Parathyroid adenoma (tissue), 2 donors: ENCODE measurements around the gene LDB1.

ENCODE experiments used
- H2AFZ ChIP-seq: fragments of 300-600 bp; sonication (generic); one replicate; pipeline ENCODE4 v1.7.0; 2017; ENCODE audit warnings: antibody characterized with exemption, mild to moderate bottlenecking
- H3K27ac ChIP-seq: fragments of 300-600 bp; sonication (generic); one replicate; pipeline ENCODE4 v1.7.0; 2017
- H3K27me3 ChIP-seq: fragments of 300-600 bp; sonication (generic); one replicate; pipeline ENCODE4 v1.7.0; 2017; ENCODE audit warnings: low read length; ENCODE audit not compliant: control insufficient read depth, insufficient read depth
- H3K36me3 ChIP-seq: fragments of 300-600 bp; sonication (generic); one replicate; pipeline ENCODE4 v1.7.0; 2017; ENCODE audit warnings: low read length; ENCODE audit not compliant: control insufficient read depth, insufficient read depth
- H3K4me1 ChIP-seq: fragments of 300-600 bp; sonication (generic); one replicate; pipeline ENCODE4 v1.7.0; 2017; ENCODE audit warnings: control low read depth
- H3K4me2 ChIP-seq: fragments of 300-600 bp; sonication (generic); one replicate; pipeline ENCODE4 v1.7.0; 2017; ENCODE audit warnings: low read length
- H3K4me3 ChIP-seq: fragments of 300-600 bp; sonication (generic); one replicate; pipeline ENCODE4 v1.7.0; 2017; ENCODE audit warnings: low read depth, low read length
- H3K79me2 ChIP-seq: fragments of 300-600 bp; sonication (generic); one replicate; pipeline ENCODE4 v1.7.0; 2017; ENCODE audit warnings: control low read depth
- H3K9ac ChIP-seq: fragments of 300-600 bp; sonication (generic); one replicate; pipeline ENCODE4 v1.7.0; 2017; ENCODE audit warnings: mild to moderate bottlenecking
- H3K9me3 ChIP-seq: fragments of 300-600 bp; sonication (generic); one replicate; pipeline ENCODE4 v1.7.0; 2017; ENCODE audit warnings: low read length; ENCODE audit not compliant: control insufficient read depth
- TF ChIP-seq, protein P1 (sequence below): fragments of 300-600 bp; sonication (generic); IDR thresholded peaks from one replicate; pipeline ENCODE4 v1.7.0; 2017; ENCODE audit warnings: antibody characterized with exemption, mild to moderate bottlenecking
- donor health status: primary hyperparathyroidism.

LDB1 gene

DNA sequence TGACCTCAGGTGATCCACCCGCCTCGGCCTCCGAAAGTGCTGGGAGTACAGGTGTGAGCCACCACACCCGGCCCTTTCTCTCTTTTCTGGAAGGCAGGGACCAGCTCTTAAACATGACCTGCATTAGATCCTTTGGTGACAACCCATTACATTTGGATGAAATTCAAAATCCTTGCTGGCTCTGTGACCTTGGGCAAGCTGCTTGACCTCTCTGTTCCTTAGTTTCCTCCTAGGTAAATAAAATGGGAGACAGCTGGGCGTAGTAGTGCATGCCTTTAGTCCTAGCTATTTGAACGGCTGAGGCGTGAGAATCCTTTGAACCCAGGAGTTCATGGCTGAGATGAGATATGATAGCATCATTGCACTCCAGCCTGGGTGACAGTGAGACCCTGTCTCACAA, 23.7 kb downstream of the LDB1 start:
- Histone ChIP-seq H3K9ac (no peak overlapping the region), H3K27ac (no peak overlapping the region), H3K79me2 (no peaks in the 10 kb centered on the region), H3K27me3 (no peaks in the 10 kb centered on the region), H3K4me2 (no peak overlapping the region), H2AFZ (no peak overlapping the region), H3K9me3 (no peaks in the 10 kb centered on the region), H3K36me3 (no peaks in the 10 kb centered on the region), H3K4me3 (no peak overlapping the region), H3K4me1 (no peaks in the 10 kb centered on the region)
- TF ChIP-seq, protein P1, sequence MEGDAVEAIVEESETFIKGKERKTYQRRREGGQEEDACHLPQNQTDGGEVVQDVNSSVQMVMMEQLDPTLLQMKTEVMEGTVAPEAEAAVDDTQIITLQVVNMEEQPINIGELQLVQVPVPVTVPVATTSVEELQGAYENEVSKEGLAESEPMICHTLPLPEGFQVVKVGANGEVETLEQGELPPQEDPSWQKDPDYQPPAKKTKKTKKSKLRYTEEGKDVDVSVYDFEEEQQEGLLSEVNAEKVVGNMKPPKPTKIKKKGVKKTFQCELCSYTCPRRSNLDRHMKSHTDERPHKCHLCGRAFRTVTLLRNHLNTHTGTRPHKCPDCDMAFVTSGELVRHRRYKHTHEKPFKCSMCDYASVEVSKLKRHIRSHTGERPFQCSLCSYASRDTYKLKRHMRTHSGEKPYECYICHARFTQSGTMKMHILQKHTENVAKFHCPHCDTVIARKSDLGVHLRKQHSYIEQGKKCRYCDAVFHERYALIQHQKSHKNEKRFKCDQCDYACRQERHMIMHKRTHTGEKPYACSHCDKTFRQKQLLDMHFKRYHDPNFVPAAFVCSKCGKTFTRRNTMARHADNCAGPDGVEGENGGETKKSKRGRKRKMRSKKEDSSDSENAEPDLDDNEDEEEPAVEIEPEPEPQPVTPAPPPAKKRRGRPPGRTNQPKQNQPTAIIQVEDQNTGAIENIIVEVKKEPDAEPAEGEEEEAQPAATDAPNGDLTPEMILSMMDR, result no peak

DNA sequence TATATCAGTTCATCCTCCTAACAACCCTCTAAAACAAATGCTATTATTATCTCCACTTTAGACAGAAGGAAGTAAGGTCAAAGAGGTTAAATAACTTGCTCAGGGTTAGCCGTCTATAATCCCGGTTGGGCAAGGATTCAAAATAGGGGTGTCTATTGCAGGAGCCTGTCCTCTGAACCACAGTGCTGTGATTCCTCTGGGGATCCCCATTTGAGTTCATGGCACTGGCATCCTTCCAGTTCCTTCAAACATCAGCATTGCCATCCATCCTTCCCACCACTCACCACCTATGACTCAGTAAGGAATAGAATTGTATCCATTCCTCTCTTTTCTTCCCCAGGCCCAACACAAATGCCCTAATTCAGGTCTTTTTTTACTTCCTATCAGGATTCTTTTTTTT, 29.4 kb downstream of the LDB1 start:
- Histone ChIP-seq H3K27ac (no peak overlapping the region), H3K79me2 (no peaks in the 10 kb centered on the region), H2AFZ (no peak overlapping the region), H3K4me1 (no peaks in the 10 kb centered on the region), H3K9me3 (no peaks in the 10 kb centered on the region), H3K9ac (no peak overlapping the region), H3K27me3 (no peaks in the 10 kb centered on the region), H3K4me3 (no peak overlapping the region), H3K36me3 (no peaks in the 10 kb centered on the region), H3K4me2 (no peak overlapping the region)
- TF ChIP-seq, protein P1, result no peak

- no peaks in the 10 kb centered on the region for H3K36me3 ChIP-seq
- H3K9ac ChIP-seq, result no peak overlapping the region
- H3K27me3 ChIP-seq, result no peaks in the 10 kb centered on the region
- no peak overlapping the region for H2AFZ ChIP-seq
- H3K27ac ChIP-seq, result no peak overlapping the region
- H3K4me1 ChIP-seq, result no peaks in the 10 kb centered on the region
- H3K4me3 ChIP-seq, result no peak overlapping the region
- TF ChIP-seq, protein P1, result no peak
- H3K79me2 ChIP-seq, result no peaks in the 10 kb centered on the region
- H3K9me3 ChIP-seq, result no peaks in the 10 kb centered on the region
- H3K4me2 ChIP-seq, result no peak overlapping the region
Observed at GRCh38 chr10:102086196-102086595, 34.0 kb downstream of the LDB1 start.

DNA sequence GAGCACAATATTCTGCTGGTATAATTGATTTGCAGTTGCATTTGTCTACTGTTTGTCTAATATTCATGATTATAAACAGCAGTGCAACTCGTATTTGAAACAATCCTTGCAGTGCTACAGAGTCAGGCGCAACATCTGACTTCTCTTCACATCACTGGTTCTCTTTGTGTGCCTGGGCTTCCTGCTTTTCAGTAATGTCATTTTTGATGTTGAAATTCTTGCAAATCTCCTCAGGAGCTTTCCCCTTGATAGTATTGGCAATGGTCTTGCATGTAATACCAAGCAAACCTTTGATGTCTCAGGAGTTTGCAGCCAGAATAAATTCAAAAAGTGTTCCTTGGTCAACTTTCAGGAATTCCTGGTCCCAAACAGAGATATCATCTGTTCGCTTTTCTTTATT, 34.8 kb downstream of the LDB1 start:
- Histone ChIP-seq H3K4me2 (no peak overlapping the region), H3K9ac (no peak overlapping the region), H3K4me1 (no peaks in the 10 kb centered on the region), H3K27me3 (no peaks in the 10 kb centered on the region), H3K27ac (no peak overlapping the region), H3K9me3 (no peaks in the 10 kb centered on the region), H2AFZ (no peak overlapping the region), H3K79me2 (no peaks in the 10 kb centered on the region), H3K36me3 (no peaks in the 10 kb centered on the region), H3K4me3 (no peak overlapping the region)
- TF ChIP-seq, protein P1, result no peak

DNA sequence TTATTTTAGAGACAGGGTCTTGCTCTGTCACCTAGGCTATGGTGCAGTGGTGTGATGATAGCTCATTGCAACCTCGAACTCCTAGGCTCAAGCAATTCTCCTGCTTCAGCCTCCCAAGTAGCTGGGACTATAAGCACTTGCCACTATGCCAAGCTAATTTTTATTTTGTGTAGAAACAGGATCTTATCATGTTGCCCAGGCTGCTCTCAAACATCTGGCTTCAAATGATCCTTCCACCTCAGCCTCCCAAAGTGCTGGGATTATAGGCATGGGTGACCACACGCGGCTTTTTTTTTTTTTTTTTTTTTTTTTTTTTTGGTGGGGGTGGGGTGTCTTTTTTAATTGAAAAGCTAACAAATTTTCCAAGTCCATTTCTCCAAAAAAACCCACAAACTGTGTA, 36.6 kb downstream of the LDB1 start:
- Histone ChIP-seq H3K27ac (no peak overlapping the region), H3K27me3 (no peaks in the 10 kb centered on the region), H3K4me1 (no peaks in the 10 kb centered on the region), H3K4me3 (no peak overlapping the region), H3K79me2 (no peaks in the 10 kb centered on the region), H2AFZ (no peak overlapping the region), H3K9me3 (no peaks in the 10 kb centered on the region), H3K9ac (no peak overlapping the region), H3K36me3 (no peaks in the 10 kb centered on the region), H3K4me2 (no peak overlapping the region)
- TF ChIP-seq, protein P1, result no peak
